Loucy (cell line): ENCODE measurements around the gene NONO.
A peak's percentile ranks its signal among the peaks of the same experiment; 100 is the strongest.

Experiments used
- H2AFZ ChIP-seq: fragments of 200-600 bp; sonication (generic); 2 replicates; pipeline ENCODE4 v1.6.0; 2016; ENCODE audit warnings: antibody characterized with exemption, mild to moderate bottlenecking, low read length, moderate library complexity
- H3F3A ChIP-seq: fragments of 200-600 bp; 2 replicates; pipeline ENCODE4 v1.6.0; 2016; ENCODE audit warnings: antibody characterized with exemption, low read depth, mild to moderate bottlenecking
- H3K27me3 ChIP-seq: fragments of 200-600 bp; sonication (generic); 2 replicates; pipeline ENCODE4 v1.6.1; 2014; ENCODE audit warnings: low read length, mild to moderate bottlenecking; ENCODE audit not compliant: insufficient read depth, poor library complexity, severe bottlenecking
- H3K36me3 ChIP-seq: fragments of 200-600 bp; sonication (generic); 2 replicates; pipeline ENCODE4 v1.6.1; 2016; ENCODE audit warnings: low read length; ENCODE audit not compliant: insufficient read depth
- H3K4me1 ChIP-seq: fragments of 200-600 bp; sonication (generic); 2 replicates; pipeline ENCODE4 v1.5.1; 2014; ENCODE audit warnings: low read length, mild to moderate bottlenecking; ENCODE audit not compliant: insufficient read depth, poor library complexity, severe bottlenecking
- H3K4me2 ChIP-seq: fragments of 200-600 bp; sonication (generic); 2 replicates; pipeline ENCODE4 v1.6.0; 2014; ENCODE audit warnings: antibody characterized with exemption, low read length, low read depth, mild to moderate bottlenecking; ENCODE audit not compliant: poor library complexity, severe bottlenecking
- H3K4me3 ChIP-seq: fragments of 200-600 bp; sonication (generic); 2 replicates; pipeline ENCODE4 v1.5.1; 2014; ENCODE audit warnings: low read length, mild to moderate bottlenecking, mixed read lengths; ENCODE audit not compliant: poor library complexity, severe bottlenecking
- H3K79me2 ChIP-seq: fragments of 200-600 bp; sonication (generic); 2 replicates; pipeline ENCODE4 v1.6.1; 2014; ENCODE audit warnings: low read length; ENCODE audit not compliant: insufficient read depth
- H3K9ac ChIP-seq: fragments of 200-600 bp; sonication (generic); 2 replicates; pipeline ENCODE4 v1.6.0; 2014; ENCODE audit warnings: mild to moderate bottlenecking, low read depth, low read length, moderate library complexity; ENCODE audit not compliant: poor library complexity, severe bottlenecking
- H3K9me2 ChIP-seq: fragments of 200-600 bp; sonication (generic); replicated peaks from 2 replicates; pipeline ENCODE4 v1.6.1; 2016; ENCODE audit warnings: low read depth, low read length, mixed read lengths
- H3K9me3 ChIP-seq: fragments of 200-600 bp; sonication (generic); 2 replicates; pipeline ENCODE4 v1.6.1; 2014; ENCODE audit warnings: mild to moderate bottlenecking, antibody characterized with exemption, low read length, low read depth; ENCODE audit not compliant: insufficient read depth
- H4K20me1 ChIP-seq: fragments of 200-600 bp; sonication (generic); 2 replicates; pipeline ENCODE4 v1.6.0; 2014; ENCODE audit warnings: antibody characterized with exemption, low read length, mild to moderate bottlenecking; ENCODE audit not compliant: insufficient read depth, poor library complexity, severe bottlenecking
- CTCF ChIP-seq: fragments of 200-600 bp; sonication (generic); conservative IDR thresholded peaks from 2 replicates; pipeline ENCODE4 v1.5.1; 2014; ENCODE audit warnings: mild to moderate bottlenecking, antibody characterized with exemption, low read length
- EZH2phosphoT487 ChIP-seq: fragments of 200-600 bp; IDR thresholded peaks from 2 replicates; pipeline ENCODE4 v1.6.1; 2018; ENCODE audit warnings: antibody characterized with exemption, mild to moderate bottlenecking, moderate library complexity, borderline replicate concordance

Gene NONO

GRCh38 chrX:71252221-71252620 lies 31.2 kb upstream of the NONO start:
- Histone ChIP-seq H3K9ac (peak overlapping the region; percentile 99), H2AFZ (no peak overlapping the region), H3K9me3 (no peaks in the 10 kb centered on the region), H3K4me2 (peak overlapping the region; percentile 98), H3K27me3 (no peaks in the 10 kb centered on the region), H3K9me2 (no peaks in the 10 kb centered on the region), H3K4me3 (peak overlapping the region; percentile 91), H3F3A (no peaks in the 10 kb centered on the region), H3K79me2 (peaks cover 42% of the 10 kb centered on the region), H3K36me3 (peaks cover 26% of the 10 kb centered on the region; the same call in 1 of the 2 replicates), H3K4me1 (peaks cover 21% of the 10 kb centered on the region), H4K20me1 (peaks cover 16% of the 10 kb centered on the region)
- TF ChIP-seq CTCF (no peak), EZH2phosphoT487 (no peak)

GRCh38 chrX:71253253-71254091 lies 30.0 kb upstream of the NONO start:
- peaks cover 14% of the 10 kb centered on the region; the same call in 1 of the 2 replicates for H3K36me3 ChIP-seq
- H3K79me2 ChIP-seq = peaks cover 42% of the 10 kb centered on the region
- peaks cover 16% of the 10 kb centered on the region for H4K20me1 ChIP-seq
- H3F3A ChIP-seq = no peaks in the 10 kb centered on the region
- no peak overlapping the region; the same call in 1 of the 2 replicates for H2AFZ ChIP-seq
- no peaks in the 10 kb centered on the region for H3K27me3 ChIP-seq
- H3K4me1 ChIP-seq = peaks cover 21% of the 10 kb centered on the region
- H3K9me2 ChIP-seq = no peaks in the 10 kb centered on the region
- H3K4me3 ChIP-seq = peak overlapping the region; percentile 91
- peak overlapping the region; percentile 98 for H3K4me2 ChIP-seq
- H3K9ac ChIP-seq = peak overlapping the region; percentile 99
- peak; percentile 61 for TF ChIP-seq CTCF
- no peak for TF ChIP-seq EZH2phosphoT487
- H3K9me3 ChIP-seq = no peaks in the 10 kb centered on the region

GRCh38 chrX:71254092-71254963 lies 29.1 kb upstream of the NONO start, which contains the start of gene ZMYM3:
Gene ZMYM3 (minus strand): TSS chrX:71254140. CDS start chrX:71253255, 885 bp downstream.
- H3K4me2 ChIP-seq = peak within 1 kb of the TSS; percentile 98
- H2AFZ ChIP-seq = peak within 1 kb of the TSS; percentile 74
- H3K27me3 ChIP-seq = no peaks in the 10 kb centered on the region
- H3K79me2 ChIP-seq = peaks cover 42% of the 10 kb centered on the region
- peaks cover 21% of the 10 kb centered on the region for H3K4me1 ChIP-seq
- no peaks in the 10 kb centered on the region for H3K9me3 ChIP-seq
- TF ChIP-seq CTCF = no peak
- no peak for TF ChIP-seq EZH2phosphoT487
- no peaks in the 10 kb centered on the region for H3F3A ChIP-seq
- H3K9me2 ChIP-seq = no peaks in the 10 kb centered on the region
- peaks cover 5% of the 10 kb centered on the region; the same call in 1 of the 2 replicates for H3K36me3 ChIP-seq
- peak within 1 kb of the TSS; percentile 99 for H3K9ac ChIP-seq
- H3K4me3 ChIP-seq = peak within 1 kb of the TSS; percentile 91
- peaks cover 16% of the 10 kb centered on the region for H4K20me1 ChIP-seq
